A549 treated with AZD9567 at 1 μM for 4 hours (cell line): Measurements from ENCODE around the gene ARMH2. TPM values are rescaled to one million over a fixed set of nuclear protein-coding genes. Genes with fewer than 3 reads are reported as not detected.

ENCODE experiments used
- total RNA-seq: library from RNA; stranded (reverse); fragments of 200-300 nt; extraction: Qiagen RNA extraction; gene quantifications from 5 replicates; pipeline ENCODE4 v1.2.3, GENCODE V29; 2022; ENCODE audit not compliant: insufficient read depth

Gene ARMH2
- total RNA-seq, result not detected in 5 replicates

DNA sequence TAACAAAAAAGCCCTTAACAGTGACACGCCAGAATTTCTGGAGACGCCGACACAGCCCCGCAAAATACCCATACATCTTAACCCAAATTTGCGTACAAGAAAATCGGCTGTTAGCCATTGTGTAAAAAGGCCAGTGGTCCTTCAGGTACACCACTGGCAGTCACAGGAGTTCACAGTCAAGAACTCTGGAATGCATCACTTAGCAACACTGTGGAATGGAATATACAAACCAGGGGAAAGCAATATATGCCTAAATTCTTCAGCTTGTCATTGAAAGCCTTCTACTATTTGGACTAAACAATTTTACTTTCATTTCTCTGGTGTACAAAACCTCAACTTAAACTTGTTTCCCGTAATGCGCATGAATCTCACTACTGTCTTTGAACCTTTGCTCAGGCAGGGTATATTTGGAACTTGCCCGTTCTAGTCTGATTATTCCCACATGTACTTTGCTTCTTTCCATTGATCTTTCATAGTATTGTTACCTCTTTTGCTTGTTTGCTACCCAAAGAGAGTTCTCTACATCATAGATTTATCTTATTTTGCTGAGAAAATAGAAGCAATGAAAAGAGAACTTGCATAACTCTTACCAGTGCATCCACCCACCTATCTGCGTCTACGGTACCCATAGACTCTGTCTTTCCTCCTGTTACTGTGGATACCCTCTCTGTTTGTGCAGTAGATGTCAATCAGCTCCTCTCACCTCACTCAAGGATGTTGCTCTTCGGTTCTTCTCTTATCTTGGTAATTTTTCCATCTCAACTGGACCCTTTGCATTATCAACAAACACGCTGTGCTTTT, at the start of gene ARMH2:
ARMH2 (minus strand) TSS at position 178 of the 801 bp plus-strand sequence; CDS start at position 118, 60 bp downstream.

DNA sequence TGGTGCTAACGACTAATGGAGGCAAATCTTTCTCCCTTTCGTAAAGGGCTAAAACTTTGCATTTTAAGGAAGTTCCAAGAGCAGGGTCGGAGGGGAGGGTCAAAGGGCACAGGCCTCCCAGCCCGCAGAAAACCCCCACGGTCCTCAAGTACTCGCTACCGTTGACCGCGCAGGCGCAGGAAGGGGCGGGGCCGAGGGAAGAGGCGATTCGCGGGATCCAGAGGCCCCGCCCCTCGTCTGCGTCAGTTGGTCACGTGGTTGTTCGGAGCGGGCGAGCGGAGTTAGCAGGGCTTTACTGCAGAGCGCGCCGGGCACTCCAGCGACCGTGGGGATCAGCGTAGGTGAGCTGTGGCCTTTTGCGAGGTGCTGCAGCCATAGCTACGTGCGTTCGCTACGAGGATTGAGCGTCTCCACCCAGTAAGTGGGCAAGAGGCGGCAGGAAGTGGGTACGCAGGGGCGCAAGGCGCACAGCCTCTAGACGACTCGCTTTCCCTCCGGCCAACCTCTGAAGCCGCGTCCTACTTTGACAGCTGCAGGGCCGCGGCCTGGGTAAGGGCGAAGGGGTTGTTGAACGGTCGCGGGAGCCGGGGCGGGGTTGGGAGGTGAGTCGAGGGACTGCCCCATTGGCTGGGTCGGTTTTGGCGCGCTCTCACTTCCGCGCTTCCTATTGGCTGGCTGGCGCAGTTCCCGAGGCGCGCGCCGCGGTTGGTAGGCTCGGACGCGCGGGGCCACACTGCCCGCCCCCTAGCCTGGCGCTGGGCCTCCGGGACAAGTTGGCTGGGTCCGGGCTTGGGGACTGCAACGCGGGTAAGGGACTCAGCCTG, 23.8 kb downstream of the ARMH2 start, which contains the start of gene GMNN:
GMNN (plus strand) TSS at position 242 of the 824 bp plus-strand sequence. CDS start 2,310 bp downstream, outside the sequence.

Other genes with a start within 250 kb of the ARMH2 start
- gene KIAA0319, start 152.7 kb downstream of the ARMH2 start, total RNA-seq, result 1.4 to 2.1 TPM (median 2.1 TPM) in 5 replicates
- gene TDP2, start 132.0 kb downstream of the ARMH2 start, total RNA-seq, result 30.0 to 33.6 TPM (median 30.3 TPM) in 5 replicates
- gene ACOT13, start 131.8 kb downstream of the ARMH2 start, total RNA-seq, result 8.7 to 29.0 TPM (median 24.2 TPM) in 5 replicates
- 50.0 to 74.7 TPM (median 51.0 TPM) in 5 replicates for gene C6orf62, start 79.8 kb downstream of the ARMH2 start, total RNA-seq
- gene GMNN, start 24.0 kb downstream of the ARMH2 start, total RNA-seq, result 53.3 to 61.0 TPM (median 58.8 TPM) in 5 replicates
- 0.24 to 0.36 TPM (median 0.27 TPM) in 4 of 5 replicates, not detected in the other for gene RIPOR2, start 137.0 kb upstream of the ARMH2 start, total RNA-seq